MCF 10A (cell line): ENCODE results near the gene DRAM1. TPM values are rescaled to one million over a fixed set of nuclear protein-coding genes. Genes with fewer than 3 reads are reported as not detected.

Experiments
- BruUV-seq: library from RNA; stranded (reverse); fragments of 400-500 nt; replicated peaks from 2 replicates; lab custom pipeline; 2021; lab: Mats Ljungman, UMichigan
- CTCF ChIA-PET: fragments of 300-600 bp; sonication (Branson Sonifier 250); formaldehyde crosslinking; extraction: SDS; loops from one replicate; lab custom pipeline; 2021; ENCODE audit warnings: antibody characterized with exemption, inconsistent platforms; lab: Yijun Ruan, JAX
- POLR2A ChIA-PET: fragments of 300-600, 350-650 bp; sonication (Branson Sonifier 250); formaldehyde crosslinking; extraction: SDS; loops from one replicate; lab custom pipeline; 2020; ENCODE audit warnings: antibody characterized with exemption, inconsistent platforms; lab: Yijun Ruan, JAX
- DNase-seq: peaks from one replicate; pipeline ENCODE4 v3.0.0-alpha.2; 2018; ENCODE audit not compliant: unreplicated experiment
- H3K27ac Mint-ChIP-seq: one replicate; pipeline ENCODE4 v1.8.0; 2022; ENCODE audit warnings: mild to moderate bottlenecking, low read depth, mixed read lengths; ENCODE audit not compliant: unreplicated experiment
- H3K27me3 Mint-ChIP-seq: one replicate; pipeline ENCODE4 v1.8.0; 2022; ENCODE audit warnings: mixed read lengths; ENCODE audit not compliant: insufficient read depth, unreplicated experiment
- H3K36me3 Mint-ChIP-seq: one replicate; pipeline ENCODE4 v1.8.0; 2022; ENCODE audit warnings: mild to moderate bottlenecking, moderate library complexity, mixed read lengths; ENCODE audit not compliant: insufficient read depth, unreplicated experiment
- H3K4me1 Mint-ChIP-seq: one replicate; pipeline ENCODE4 v1.8.0; 2022; ENCODE audit warnings: mixed read lengths; ENCODE audit not compliant: insufficient read depth, unreplicated experiment
- H3K4me3 Mint-ChIP-seq: one replicate; pipeline ENCODE4 v1.8.0; 2022; ENCODE audit warnings: mild to moderate bottlenecking, moderate library complexity, mixed read lengths; ENCODE audit not compliant: unreplicated experiment
- H3K9me3 Mint-ChIP-seq: one replicate; pipeline ENCODE4 v1.8.0; 2022; ENCODE audit warnings: mixed read lengths; ENCODE audit not compliant: unreplicated experiment
- CTCF ChIP-seq: fragments of 200-600 bp; IDR thresholded peaks from one replicate; pipeline ENCODE4 v1.8.0; 2022; ENCODE audit warnings: antibody characterized with exemption, mild to moderate bottlenecking; ENCODE audit not compliant: unreplicated experiment
- intact Hi-C: fragments of 100-400 bp; cut with micrococcal nuclease; formaldehyde crosslinking; loops from 2 replicates; pipeline ENCODE4 v1.14.1; 2022
- total RNA-seq: library from RNA; stranded (reverse); gene quantifications from 2 replicates; pipeline ENCODE4 v1.2.3, GENCODE V29; 2022

The DRAM1 gene
- total RNA-seq, 1 experiment from 2014 or later: 8.7 TPM

- peak within 1 kb of the TSS; percentile 70 for H3K27ac Mint-ChIP-seq
- H3K9me3 Mint-ChIP-seq: no peaks in the 10 kb centered on the region
- peaks cover 11% of the 10 kb centered on the region for H3K4me1 Mint-ChIP-seq
- peak within 1 kb of the TSS; percentile 84 for H3K4me3 Mint-ChIP-seq
- H3K36me3 Mint-ChIP-seq: no peaks in the 10 kb centered on the region
- CTCF ChIA-PET: interaction anchor here (0.6 to 6.9 kb wide), 41 partner anchors 7 to 788 kb away, joined by 3 to 71 read pairs (median 5); partner anchors contain the start of gene ARL1
- no TSS peak for BruUV-seq
- POLR2A ChIA-PET: interaction anchor here (0.6 to 2.3 kb wide), 18 partner anchors 9 to 423 kb away, joined by 3 to 20 read pairs (median 4); partner anchors contain the start of genes ARL1 and DRAM1
- peak; percentile 65 for TF ChIP-seq CTCF
- no peaks in the 10 kb centered on the region for H3K27me3 Mint-ChIP-seq
- DNase-seq: peak; percentile 94
- intact Hi-C loops: loop anchor here (1.0 to 2.0 kb wide), 3 partner anchors 38 to 416 kb away; no protein-coding TSS in a partner anchor
These were observed 46.7 kb upstream of the DRAM1 start, which contains the start of gene GNPTAB for GRCh38 chr12:101830367-101831325. TSS of gene GNPTAB (minus strand) at chr12:101830959. CDS start at chr12:101830675, 284 bp downstream.

GRCh38 chr12:101832030-101832429, 45.4 kb upstream of the DRAM1 start:
- Mint-ChIP-seq H3K27ac (no peak overlapping the region), H3K36me3 (no peaks in the 10 kb centered on the region), H3K4me3 (no peak overlapping the region), H3K27me3 (no peaks in the 10 kb centered on the region), H3K4me1 (peaks cover 11% of the 10 kb centered on the region), H3K9me3 (no peaks in the 10 kb centered on the region)
- BruUV-seq: no TSS peak
- intact Hi-C loops: no loop called here
- ChIA-PET CTCF (interaction anchor here (0.6 to 6.9 kb wide), 8 partner anchors 9 to 83 kb away, joined by 3 to 71 read pairs (median 18); no protein-coding TSS in a partner anchor), POLR2A (interaction anchor here (1.8 kb wide), 1 partner anchor 8 kb away, joined by 7 read pairs; no protein-coding TSS in a partner anchor)
- TF ChIP-seq CTCF: no peak
- DNase-seq: no peak

DNA sequence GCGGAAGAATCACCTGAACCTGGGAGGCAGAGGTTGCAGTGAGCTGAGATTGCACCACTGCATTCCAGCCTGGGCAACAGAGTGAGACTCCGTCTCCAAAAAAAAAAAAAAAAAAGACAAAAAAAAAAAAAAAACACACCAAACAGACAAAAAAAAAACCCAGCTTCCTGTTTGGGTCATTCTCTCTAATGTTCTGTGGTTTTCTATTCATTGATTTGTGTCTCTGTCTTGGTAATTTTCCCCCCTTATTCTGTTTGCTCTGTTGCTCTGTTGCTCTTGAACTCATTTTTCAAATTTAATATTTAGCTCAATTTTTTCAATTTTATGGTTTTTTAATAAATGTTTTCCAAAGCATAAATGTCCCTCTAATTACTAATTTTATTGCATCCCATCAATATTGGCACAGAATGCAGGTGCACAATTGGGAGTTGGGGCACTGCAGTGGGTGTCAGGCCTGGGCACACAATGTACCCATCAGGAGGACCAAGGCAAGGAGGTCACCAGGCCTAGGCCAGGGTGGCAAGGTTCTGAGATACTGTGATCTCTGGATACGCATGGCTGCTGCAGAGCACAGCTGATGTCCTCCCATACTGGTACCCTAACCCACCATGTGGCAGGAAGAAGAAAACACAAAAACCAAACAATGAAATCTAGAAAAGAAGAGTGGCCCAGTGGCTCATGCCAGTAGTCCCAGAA, 38.6 kb upstream of the DRAM1 start:
- POLR2A ChIA-PET: interaction anchor here (0.9 to 1.0 kb wide), 2 partner anchors 47 to 431 kb away, joined by 3 to 4 read pairs; no protein-coding TSS in a partner anchor
- CTCF ChIA-PET: interaction anchor here (0.6 to 6.3 kb wide), 31 partner anchors 9 to 1719 kb away, joined by 3 to 73 read pairs (median 5); partner anchors contain the start of gene GNPTAB
- Mint-ChIP-seq H3K27ac (no peak overlapping the region), H3K4me1 (no peaks in the 10 kb centered on the region), H3K4me3 (no peak overlapping the region), H3K9me3 (no peaks in the 10 kb centered on the region), H3K27me3 (no peaks in the 10 kb centered on the region), H3K36me3 (no peaks in the 10 kb centered on the region)
- BruUV-seq: no TSS peak
- intact Hi-C loops: loop anchor here (1.0 to 2.0 kb wide), 4 partner anchors 46 to 424 kb away; no protein-coding TSS in a partner anchor
- TF ChIP-seq CTCF: no peak
- DNase-seq: no peak
